Activated CD4-positive, alpha-beta memory T cell treated with anti-CD3 and anti-CD28 coated beads for 36 hours (primary cell): ENCODE measurements around the gene PMP22. TPM values are rescaled to one million over a fixed set of nuclear protein-coding genes. Genes with fewer than 3 reads are reported as not detected.

Source experiments
- CTCF ChIA-PET: fragments of 350-600 bp; sonication (Branson Sonifier 250); formaldehyde crosslinking; loops from one replicate; lab custom pipeline; 2021; ENCODE audit warnings: antibody characterized with exemption, inconsistent platforms; lab: Charles Lee
- POLR2A ChIA-PET: fragments of 350-600 bp; sonication (Branson Sonifier 250); formaldehyde crosslinking; loops from one replicate; lab custom pipeline; 2021; ENCODE audit warnings: antibody characterized with exemption; lab: Charles Lee
- DNase-seq: peaks from one replicate; pipeline ENCODE4 v3.0.0-alpha.2; 2020
- H3K27ac Mint-ChIP-seq: one replicate; pipeline ENCODE4 v1.8.0; 2021; ENCODE audit warnings: mixed read lengths
- H3K27me3 Mint-ChIP-seq: one replicate; pipeline ENCODE4 v1.8.0; 2021; ENCODE audit warnings: mixed read lengths
- H3K36me3 Mint-ChIP-seq: one replicate; pipeline ENCODE4 v1.8.0; 2021; ENCODE audit warnings: mixed read lengths
- H3K4me1 Mint-ChIP-seq: one replicate; pipeline ENCODE4 v1.8.0; 2021; ENCODE audit warnings: low read depth, mixed read lengths
- H3K4me3 Mint-ChIP-seq: one replicate; pipeline ENCODE4 v1.8.0; 2021; ENCODE audit warnings: mild to moderate bottlenecking, mixed read lengths
- H3K9me3 Mint-ChIP-seq: one replicate; pipeline ENCODE4 v1.8.0; 2021; ENCODE audit warnings: mixed read lengths
- intact Hi-C: fragments of 100-400 bp; cut with micrococcal nuclease; formaldehyde crosslinking; loops from one replicate; pipeline ENCODE4 v1.15.1; 2023
- total RNA-seq, 2 experiments: library from RNA; stranded (reverse); gene quantifications; one replicate each; pipeline ENCODE4 v1.2.3, GENCODE V29; 2021

The PMP22 gene
- not detected for total RNA-seq

- intact Hi-C loops: no loop called here
Measured at GRCh38 chr17:15265131-15265530, at the start of gene PMP22. Gene PMP22 (minus strand): TSS chr17:15265326. CDS start chr17:15260727, 4,599 bp downstream.

GRCh38 chr17:15311996-15312395, 46.9 kb upstream of the PMP22 start:
- CTCF ChIA-PET: no interaction called here
- POLR2A ChIA-PET: no interaction called here
- Mint-ChIP-seq H3K9me3 (no peaks in the 10 kb centered on the region), H3K27me3 (peaks cover 9% of the 10 kb centered on the region), H3K4me3 (no peak overlapping the region), H3K27ac (no peak overlapping the region), H3K4me1 (no peaks in the 10 kb centered on the region), H3K36me3 (no peaks in the 10 kb centered on the region)
- intact Hi-C loops: no loop called here
- DNase-seq: no peak

More at GRCh38 chr17:15265131-15265530, at the start of gene PMP22:
- Mint-ChIP-seq H3K4me3 (no peak within 1 kb of the TSS), H3K27ac (no peak within 1 kb of the TSS), H3K4me1 (peaks cover 7% of the 10 kb centered on the region), H3K27me3 (peaks cover 56% of the 10 kb centered on the region), H3K36me3 (no peaks in the 10 kb centered on the region), H3K9me3 (no peaks in the 10 kb centered on the region)
- no peak for DNase-seq
- ChIA-PET POLR2A (no interaction called here), CTCF (interaction anchor here (1.0 kb wide), 1 partner anchor 8 kb away, joined by 3 read pairs; no protein-coding TSS in a partner anchor)

GRCh38 chr17:15309793-15310192, 44.7 kb upstream of the PMP22 start:
- ChIA-PET POLR2A (no interaction called here), CTCF (no interaction called here)
- Mint-ChIP-seq H3K36me3 (no peaks in the 10 kb centered on the region), H3K9me3 (no peaks in the 10 kb centered on the region), H3K4me1 (no peaks in the 10 kb centered on the region), H3K27me3 (peaks cover 4% of the 10 kb centered on the region), H3K4me3 (no peak overlapping the region), H3K27ac (no peak overlapping the region)
- no peak for DNase-seq
- intact Hi-C loops: no loop called here

GRCh38 chr17:15309236-15309635, 44.1 kb upstream of the PMP22 start:
- CTCF ChIA-PET: no interaction called here
- intact Hi-C loops: no loop called here

GRCh38 chr17:15308758-15309157, 43.6 kb upstream of the PMP22 start:
- CTCF ChIA-PET: no interaction called here
- intact Hi-C loops: no loop called here
- H3K4me1 Mint-ChIP-seq: no peaks in the 10 kb centered on the region
- no peaks in the 10 kb centered on the region for H3K9me3 Mint-ChIP-seq
- POLR2A ChIA-PET: no interaction called here
- DNase-seq: no peak
- H3K27ac Mint-ChIP-seq: no peak overlapping the region
- no peaks in the 10 kb centered on the region for H3K36me3 Mint-ChIP-seq
- H3K27me3 Mint-ChIP-seq: no peaks in the 10 kb centered on the region
- no peak overlapping the region for H3K4me3 Mint-ChIP-seq

More at GRCh38 chr17:15309236-15309635, 44.1 kb upstream of the PMP22 start:
- Mint-ChIP-seq H3K27me3 (peaks cover 4% of the 10 kb centered on the region), H3K36me3 (no peaks in the 10 kb centered on the region), H3K4me1 (no peaks in the 10 kb centered on the region), H3K9me3 (no peaks in the 10 kb centered on the region), H3K27ac (no peak overlapping the region), H3K4me3 (no peak overlapping the region)
- DNase-seq: no peak
- POLR2A ChIA-PET: no interaction called here

GRCh38 chr17:15307710-15308111, 42.6 kb upstream of the PMP22 start:
- Mint-ChIP-seq H3K27ac (no peak overlapping the region), H3K27me3 (peaks cover 3% of the 10 kb centered on the region), H3K9me3 (no peaks in the 10 kb centered on the region), H3K36me3 (no peaks in the 10 kb centered on the region), H3K4me3 (no peak overlapping the region), H3K4me1 (no peaks in the 10 kb centered on the region)
- ChIA-PET POLR2A (no interaction called here), CTCF (no interaction called here)
- intact Hi-C loops: no loop called here
- DNase-seq: no peak

GRCh38 chr17:15303851-15304250, 38.7 kb upstream of the PMP22 start:
- H3K9me3 Mint-ChIP-seq: no peaks in the 10 kb centered on the region
- intact Hi-C loops: no loop called here
- H3K27ac Mint-ChIP-seq: no peak overlapping the region
- peaks cover 9% of the 10 kb centered on the region for H3K27me3 Mint-ChIP-seq
- DNase-seq: no peak
- POLR2A ChIA-PET: no interaction called here
- H3K4me3 Mint-ChIP-seq: no peak overlapping the region
- H3K4me1 Mint-ChIP-seq: no peaks in the 10 kb centered on the region
- H3K36me3 Mint-ChIP-seq: no peaks in the 10 kb centered on the region
- CTCF ChIA-PET: no interaction called here

GRCh38 chr17:15303268-15303667, 38.1 kb upstream of the PMP22 start:
- CTCF ChIA-PET: no interaction called here
- no peaks in the 10 kb centered on the region for H3K9me3 Mint-ChIP-seq
- POLR2A ChIA-PET: no interaction called here
- no peaks in the 10 kb centered on the region for H3K36me3 Mint-ChIP-seq
- peaks cover 9% of the 10 kb centered on the region for H3K27me3 Mint-ChIP-seq
- no peak overlapping the region for H3K4me3 Mint-ChIP-seq
- no peak for DNase-seq
- intact Hi-C loops: no loop called here
- H3K27ac Mint-ChIP-seq: no peak overlapping the region
- H3K4me1 Mint-ChIP-seq: no peaks in the 10 kb centered on the region

- CTCF ChIA-PET: no interaction called here
- intact Hi-C loops: no loop called here
- DNase-seq: no peak
- Mint-ChIP-seq H3K4me3 (no peak overlapping the region), H3K36me3 (no peaks in the 10 kb centered on the region), H3K27me3 (peaks cover 9% of the 10 kb centered on the region), H3K9me3 (no peaks in the 10 kb centered on the region), H3K4me1 (no peaks in the 10 kb centered on the region), H3K27ac (no peak overlapping the region)
- POLR2A ChIA-PET: no interaction called here
Measured at GRCh38 chr17:15301845-15302244, 36.7 kb upstream of the PMP22 start.

- no peak overlapping the region for H3K27ac Mint-ChIP-seq
- no peaks in the 10 kb centered on the region for H3K4me1 Mint-ChIP-seq
- intact Hi-C loops: no loop called here
- H3K9me3 Mint-ChIP-seq: no peaks in the 10 kb centered on the region
- DNase-seq: no peak
- POLR2A ChIA-PET: no interaction called here
- H3K36me3 Mint-ChIP-seq: no peaks in the 10 kb centered on the region
- CTCF ChIA-PET: no interaction called here
- H3K4me3 Mint-ChIP-seq: no peak overlapping the region
- H3K27me3 Mint-ChIP-seq: peaks cover 9% of the 10 kb centered on the region
Measured at GRCh38 chr17:15298176-15298575, 33.0 kb upstream of the PMP22 start.

GRCh38 chr17:15293558-15293957, 28.4 kb upstream of the PMP22 start:
- Mint-ChIP-seq H3K36me3 (no peaks in the 10 kb centered on the region), H3K4me1 (no peaks in the 10 kb centered on the region), H3K27me3 (peaks cover 9% of the 10 kb centered on the region), H3K4me3 (no peak overlapping the region), H3K27ac (no peak overlapping the region), H3K9me3 (no peaks in the 10 kb centered on the region)
- intact Hi-C loops: no loop called here
- ChIA-PET POLR2A (no interaction called here), CTCF (no interaction called here)
- DNase-seq: no peak

- H3K36me3 Mint-ChIP-seq: no peaks in the 10 kb centered on the region
- DNase-seq: no peak
- POLR2A ChIA-PET: no interaction called here
- no peak overlapping the region for H3K4me3 Mint-ChIP-seq
- H3K27me3 Mint-ChIP-seq: peaks cover 21% of the 10 kb centered on the region
- intact Hi-C loops: no loop called here
- H3K9me3 Mint-ChIP-seq: no peaks in the 10 kb centered on the region
- H3K27ac Mint-ChIP-seq: no peak overlapping the region
- CTCF ChIA-PET: no interaction called here
- H3K4me1 Mint-ChIP-seq: no peaks in the 10 kb centered on the region
Measured at GRCh38 chr17:15291674-15292361, 26.7 kb upstream of the PMP22 start.

- no peaks in the 10 kb centered on the region for H3K9me3 Mint-ChIP-seq
- intact Hi-C loops: no loop called here
- H3K27me3 Mint-ChIP-seq: peaks cover 21% of the 10 kb centered on the region
- H3K4me1 Mint-ChIP-seq: no peaks in the 10 kb centered on the region
- H3K4me3 Mint-ChIP-seq: no peak overlapping the region
- no peaks in the 10 kb centered on the region for H3K36me3 Mint-ChIP-seq
- ChIA-PET CTCF (no interaction called here), POLR2A (no interaction called here)
- no peak for DNase-seq
- H3K27ac Mint-ChIP-seq: no peak overlapping the region
Measured at GRCh38 chr17:15290605-15291004, 25.5 kb upstream of the PMP22 start.
